NCI-H2171 treated with DMSO at 0.1 percent for 48 hours (cell line): ENCODE measurements around the gene C9orf43.
A peak's percentile ranks its signal among the peaks of the same experiment; 100 is the strongest.
"Not testable (repeated sequence)": the region's sequence is repeated elsewhere in the genome, so short reads cannot be mapped to it uniquely, and the experiment has no call there.

Experiments
- DNase-seq: peaks from one replicate; lab custom pipeline; 2025; lab: John Stamatoyannopoulos, UW

Gene C9orf43

GRCh38 chr9:113410207-113410864 is at the start of gene C9orf43, which contains the start of gene POLE3:
TSS of gene C9orf43 (plus strand) at chr9:113410747. CDS start at chr9:113413494, 2,747 bp downstream.
TSS of gene POLE3 (minus strand) at chr9:113410675. CDS start at chr9:113410293, 382 bp downstream.
- DNase-seq: peak; percentile 98

- no peak for DNase-seq
Observed at GRCh38 chr9:113361304-113362018, 49.1 kb upstream of the C9orf43 start.

DNA sequence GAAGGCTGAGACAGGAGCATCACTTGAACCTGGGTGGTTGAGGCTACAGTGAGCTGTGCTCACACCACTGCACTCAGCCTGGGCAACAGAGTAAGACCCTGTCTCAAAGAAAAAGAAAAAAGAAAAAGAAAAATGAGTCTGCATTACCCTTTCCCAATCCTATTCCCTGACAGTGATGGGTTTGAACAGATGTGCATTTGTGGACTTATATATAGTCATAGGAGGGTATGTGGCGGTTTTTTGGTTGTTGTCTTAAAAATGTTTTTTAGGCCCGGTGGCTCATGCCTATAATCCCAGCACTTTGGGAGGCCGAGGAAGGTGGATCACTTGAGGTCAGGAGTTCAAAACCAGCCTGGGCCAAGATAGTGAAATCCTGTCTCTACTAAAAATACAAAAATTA is 47.2 kb upstream of the C9orf43 start:
- DNase-seq: no peak

DNA sequence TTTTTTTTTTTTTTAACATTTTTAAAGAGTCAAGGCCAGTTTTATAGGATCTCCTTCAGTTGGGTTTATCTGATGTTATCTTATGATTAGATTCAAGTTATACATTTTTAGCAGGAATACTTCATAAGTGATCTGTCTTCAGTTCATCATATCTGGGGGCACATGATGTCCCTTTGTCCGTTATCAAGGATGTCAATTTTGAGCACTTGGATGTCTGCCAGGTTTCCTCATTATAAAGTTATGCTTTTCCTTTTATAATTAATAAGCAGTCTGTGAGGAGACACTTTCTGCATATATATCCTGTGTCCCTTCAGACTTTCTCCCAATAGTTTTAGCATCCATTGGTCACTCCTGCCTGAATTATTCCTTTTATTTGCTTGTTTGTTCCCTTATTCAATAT is 45.6 kb upstream of the C9orf43 start:
- no peak for DNase-seq

- DNase-seq: not testable (repeated sequence)
Observed at GRCh38 chr9:113365652-113366051, 44.9 kb upstream of the C9orf43 start.

- no peak for DNase-seq
Observed at GRCh38 chr9:113368348-113368981, 42.1 kb upstream of the C9orf43 start.

DNA sequence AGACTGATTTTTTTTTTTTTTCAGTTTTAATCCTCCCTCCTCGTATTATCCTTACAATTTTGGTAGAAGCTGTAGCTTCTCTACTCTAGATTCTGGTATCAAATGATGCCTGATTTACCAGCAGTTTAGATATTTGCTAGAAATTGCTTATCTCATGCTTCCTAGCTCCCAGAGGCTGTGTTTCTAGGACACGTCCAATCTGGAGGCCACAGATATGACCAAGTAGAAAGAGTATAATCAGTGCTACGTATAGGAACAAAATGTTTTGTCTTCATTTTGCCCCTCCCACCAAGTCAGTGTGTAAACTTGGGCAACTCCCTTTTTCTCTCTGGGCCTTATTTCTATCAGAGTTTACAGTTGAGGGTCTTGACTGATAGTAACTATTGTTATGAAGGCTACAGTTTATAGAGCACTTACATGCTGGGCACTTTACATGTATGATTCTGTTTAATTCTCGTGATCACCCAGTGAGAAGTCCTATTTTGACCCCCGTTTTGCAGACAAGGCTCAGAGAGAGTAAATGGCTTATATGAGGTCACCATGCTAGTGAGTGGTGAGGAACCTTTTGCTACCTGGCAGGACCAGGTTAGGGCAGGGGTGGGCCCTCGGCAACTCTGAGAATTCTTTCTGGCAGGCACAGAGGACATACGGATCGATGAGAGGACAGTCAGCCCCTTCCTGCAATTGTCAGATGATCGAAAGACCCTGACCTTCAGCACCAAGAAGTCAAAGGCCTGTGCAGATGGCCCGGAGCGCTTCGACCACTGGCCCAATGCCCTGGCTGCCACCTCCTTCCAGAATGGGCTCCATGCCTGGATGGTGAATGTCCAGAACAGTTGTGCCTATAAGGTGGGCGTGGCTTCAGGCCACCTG is 41.3 kb upstream of the C9orf43 start:
- DNase-seq: no peak

DNA sequence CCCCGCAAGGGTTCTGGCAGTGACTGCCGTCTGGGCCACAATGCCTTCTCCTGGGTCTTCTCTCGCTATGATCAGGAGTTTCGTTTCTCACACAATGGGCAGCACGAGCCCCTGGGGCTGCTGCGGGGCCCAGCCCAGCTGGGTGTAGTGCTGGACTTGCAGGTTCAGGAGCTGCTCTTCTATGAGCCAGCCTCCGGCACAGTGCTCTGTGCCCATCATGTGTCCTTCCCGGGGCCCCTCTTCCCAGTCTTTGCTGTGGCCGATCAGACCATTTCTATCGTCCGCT is 40.7 kb upstream of the C9orf43 start:
- DNase-seq: no peak

GRCh38 chr9:113370806-113371325 is 39.7 kb upstream of the C9orf43 start:
- DNase-seq: no peak

DNA sequence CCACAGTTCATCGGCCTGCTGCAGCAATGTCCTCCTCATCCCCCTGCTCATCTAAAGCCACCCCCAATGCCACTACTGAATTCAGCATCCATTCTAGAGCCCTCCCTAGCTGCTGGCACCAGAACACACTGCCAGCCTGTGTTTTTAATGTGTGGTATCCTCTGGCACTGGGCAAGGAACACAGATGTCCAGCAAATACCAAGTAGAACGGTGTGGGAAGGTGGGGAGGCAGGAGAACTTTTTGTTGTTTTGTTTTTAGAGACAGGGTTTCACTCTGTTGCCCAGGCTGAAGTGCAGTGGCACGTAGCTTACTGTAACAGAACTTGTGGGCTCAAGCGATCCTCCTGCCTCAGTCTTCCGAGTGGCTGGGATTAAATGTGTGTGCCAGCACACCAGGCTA is 38.5 kb upstream of the C9orf43 start:
- DNase-seq: no peak

- no peak for DNase-seq
Observed at GRCh38 chr9:113373256-113373655, 37.3 kb upstream of the C9orf43 start.

GRCh38 chr9:113373676-113374392 is 36.7 kb upstream of the C9orf43 start:
- no peak for DNase-seq

- DNase-seq: no peak
Observed at GRCh38 chr9:113375057-113376023, 35.2 kb upstream of the C9orf43 start.

DNA sequence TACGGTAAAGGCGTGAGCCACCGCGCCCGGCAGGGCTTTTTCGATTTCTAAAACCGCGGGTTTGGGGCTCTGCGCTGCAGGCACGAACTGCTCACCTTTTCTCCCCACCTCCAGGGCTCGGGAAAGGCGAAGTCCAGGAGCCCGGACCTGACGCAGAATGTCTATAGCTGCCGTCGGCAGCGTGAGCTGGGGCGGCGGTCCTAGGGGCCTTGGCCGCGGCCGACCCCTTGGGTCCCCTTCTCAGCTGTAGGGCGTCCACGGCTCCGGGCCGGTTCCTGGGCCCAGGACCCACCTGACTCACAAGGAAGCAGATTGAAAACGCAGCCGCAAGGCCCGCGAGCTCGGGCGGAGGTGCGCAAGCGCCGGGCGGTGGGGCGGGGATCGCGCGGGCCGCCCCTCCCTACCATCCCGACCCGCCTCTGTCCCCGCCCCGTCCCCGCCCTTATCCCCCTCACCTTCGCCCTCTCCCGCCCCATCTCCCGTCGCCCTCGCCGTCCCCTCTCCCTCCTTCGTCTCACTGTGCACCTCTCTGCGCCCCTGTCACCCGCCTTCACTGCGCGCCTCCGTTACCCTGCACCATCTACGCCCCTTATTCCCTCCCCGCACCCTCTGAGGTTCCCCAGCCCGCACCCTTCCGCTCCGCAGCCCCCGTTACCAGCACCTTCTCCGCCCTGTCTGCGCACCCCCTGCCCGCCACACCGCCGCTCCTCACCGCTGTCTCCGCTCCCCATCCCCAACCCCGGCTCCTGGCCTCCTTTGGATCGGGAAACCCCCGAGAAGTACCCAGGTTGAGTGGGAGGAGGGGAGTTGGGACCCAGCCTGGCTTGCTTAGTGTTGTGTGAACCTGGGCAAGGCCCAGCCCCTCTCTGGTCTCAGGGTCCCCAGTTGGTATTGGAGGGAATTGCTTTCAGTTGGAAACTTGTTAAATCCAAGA is 33.6 kb upstream of the C9orf43 start, which contains the start of gene HDHD3:
TSS of gene HDHD3 (minus strand) at position 353 of the 934 bp plus-strand sequence. CDS start 2,632 bp downstream, outside the sequence.
- DNase-seq: peak; percentile 84

DNA sequence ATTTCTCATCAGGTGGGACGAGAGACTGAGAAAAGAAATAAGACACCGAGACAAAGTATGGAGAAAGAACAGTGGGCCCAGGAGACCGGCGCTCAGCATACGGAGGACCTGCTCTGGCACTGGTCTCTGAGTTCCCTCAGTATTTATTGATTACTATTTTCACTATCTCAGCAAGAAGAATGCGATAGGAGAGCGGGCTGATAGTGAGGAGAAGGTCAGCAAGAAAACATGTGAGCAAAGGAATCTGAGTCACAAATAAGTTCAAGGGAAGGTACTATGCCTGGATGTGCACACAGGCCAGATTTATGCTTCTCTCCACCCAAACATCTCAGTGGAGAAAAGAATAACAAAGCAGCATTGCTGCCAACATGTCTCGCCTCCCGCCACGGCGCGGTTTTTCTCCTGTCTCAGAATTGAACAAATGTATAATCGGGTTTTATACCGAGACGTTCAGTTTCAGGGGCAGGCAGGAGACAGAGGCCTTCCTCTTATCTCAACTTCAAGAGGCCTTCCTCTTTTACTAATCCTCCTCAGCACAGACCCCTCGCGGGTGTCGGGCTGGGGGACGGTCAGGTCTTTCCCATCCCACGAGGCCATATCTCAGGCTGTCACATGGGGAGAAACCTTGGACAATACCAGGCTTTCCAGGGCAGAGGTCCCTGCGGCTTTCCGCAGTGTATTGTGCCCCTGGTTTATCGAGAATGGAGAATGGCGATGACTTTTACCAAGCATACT is 31.3 kb upstream of the C9orf43 start:
- not testable (repeated sequence) for DNase-seq

DNA sequence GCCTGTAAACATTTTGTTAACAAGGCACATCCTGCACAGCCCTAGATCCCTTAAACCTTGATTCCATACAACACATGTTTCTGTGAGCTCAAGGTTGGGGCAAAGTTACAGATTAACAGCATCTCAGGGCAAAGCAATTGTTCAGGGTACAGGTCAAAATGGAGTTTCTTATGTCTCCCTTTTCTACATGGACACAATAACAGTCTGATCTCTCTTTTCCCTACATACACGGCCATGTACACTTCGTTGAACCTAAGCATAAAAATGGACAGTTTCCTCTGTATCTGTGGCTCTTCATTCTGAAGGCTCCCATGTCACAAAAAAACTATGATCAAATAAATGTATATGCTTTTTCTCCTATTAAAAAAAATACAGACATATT is 30.7 kb upstream of the C9orf43 start:
- not testable (repeated sequence) for DNase-seq

GRCh38 chr9:113380869-113381378 is 29.6 kb upstream of the C9orf43 start:
- DNase-seq: no peak

GRCh38 chr9:113381441-113381840 is 29.1 kb upstream of the C9orf43 start:
- not testable (repeated sequence) for DNase-seq
